PFSK-1 (cell line): Measurements from ENCODE around the gene ARHGAP19.

Experiments used
- POLR2AphosphoS5 ChIP-seq: IDR thresholded peaks from 2 replicates; pipeline ENCODE4 v1.6.1; 2012; ENCODE audit warnings: low read depth, mild to moderate bottlenecking, control low read depth, low read length, moderate library complexity
- TAF1 ChIP-seq: IDR thresholded peaks from 2 replicates; pipeline ENCODE4 v1.6.1; 2012; ENCODE audit warnings: low read length, control low read depth, borderline replicate concordance; ENCODE audit not compliant: insufficient read depth
- TF ChIP-seq, protein P1 (sequence below), 2 experiments: IDR thresholded peaks; 2 replicates each; pipeline versions ENCODE4 v1.6.1 to v1.8.0; 2011 to 2012; ENCODE audit warnings: low read depth in 2 of 2, low read length in 2 of 2, control low read depth in 1 of 2, inconsistent platforms in 1 of 2, mild to moderate bottlenecking in 1 of 2, moderate library complexity in 1 of 2; ENCODE audit not compliant: insufficient read depth in 1 of 2

- TF ChIP-seq TAF1 = no peak
- TF ChIP-seq, protein P1, sequence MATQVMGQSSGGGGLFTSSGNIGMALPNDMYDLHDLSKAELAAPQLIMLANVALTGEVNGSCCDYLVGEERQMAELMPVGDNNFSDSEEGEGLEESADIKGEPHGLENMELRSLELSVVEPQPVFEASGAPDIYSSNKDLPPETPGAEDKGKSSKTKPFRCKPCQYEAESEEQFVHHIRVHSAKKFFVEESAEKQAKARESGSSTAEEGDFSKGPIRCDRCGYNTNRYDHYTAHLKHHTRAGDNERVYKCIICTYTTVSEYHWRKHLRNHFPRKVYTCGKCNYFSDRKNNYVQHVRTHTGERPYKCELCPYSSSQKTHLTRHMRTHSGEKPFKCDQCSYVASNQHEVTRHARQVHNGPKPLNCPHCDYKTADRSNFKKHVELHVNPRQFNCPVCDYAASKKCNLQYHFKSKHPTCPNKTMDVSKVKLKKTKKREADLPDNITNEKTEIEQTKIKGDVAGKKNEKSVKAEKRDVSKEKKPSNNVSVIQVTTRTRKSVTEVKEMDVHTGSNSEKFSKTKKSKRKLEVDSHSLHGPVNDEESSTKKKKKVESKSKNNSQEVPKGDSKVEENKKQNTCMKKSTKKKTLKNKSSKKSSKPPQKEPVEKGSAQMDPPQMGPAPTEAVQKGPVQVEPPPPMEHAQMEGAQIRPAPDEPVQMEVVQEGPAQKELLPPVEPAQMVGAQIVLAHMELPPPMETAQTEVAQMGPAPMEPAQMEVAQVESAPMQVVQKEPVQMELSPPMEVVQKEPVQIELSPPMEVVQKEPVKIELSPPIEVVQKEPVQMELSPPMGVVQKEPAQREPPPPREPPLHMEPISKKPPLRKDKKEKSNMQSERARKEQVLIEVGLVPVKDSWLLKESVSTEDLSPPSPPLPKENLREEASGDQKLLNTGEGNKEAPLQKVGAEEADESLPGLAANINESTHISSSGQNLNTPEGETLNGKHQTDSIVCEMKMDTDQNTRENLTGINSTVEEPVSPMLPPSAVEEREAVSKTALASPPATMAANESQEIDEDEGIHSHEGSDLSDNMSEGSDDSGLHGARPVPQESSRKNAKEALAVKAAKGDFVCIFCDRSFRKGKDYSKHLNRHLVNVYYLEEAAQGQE (IDR thresholded peaks at IDR 0.05; ENCODE audit: insufficient read depth in 1 of 2, low read depth in 2 of 2, low read length in 2 of 2) = no peak
- TF ChIP-seq POLR2AphosphoS5 = no peak
Measured at GRCh38 chr10:97327348-97328294, 35.2 kb upstream of the ARHGAP19 start.
